Measurements from ENCODE around the gene GRIA3. TPM values are rescaled to one million over a fixed set of nuclear protein-coding genes. Genes with fewer than 3 reads are reported as not detected.

Gene GRIA3
- total RNA-seq, 2 experiments from 2014 or later, result not detected

DNA sequence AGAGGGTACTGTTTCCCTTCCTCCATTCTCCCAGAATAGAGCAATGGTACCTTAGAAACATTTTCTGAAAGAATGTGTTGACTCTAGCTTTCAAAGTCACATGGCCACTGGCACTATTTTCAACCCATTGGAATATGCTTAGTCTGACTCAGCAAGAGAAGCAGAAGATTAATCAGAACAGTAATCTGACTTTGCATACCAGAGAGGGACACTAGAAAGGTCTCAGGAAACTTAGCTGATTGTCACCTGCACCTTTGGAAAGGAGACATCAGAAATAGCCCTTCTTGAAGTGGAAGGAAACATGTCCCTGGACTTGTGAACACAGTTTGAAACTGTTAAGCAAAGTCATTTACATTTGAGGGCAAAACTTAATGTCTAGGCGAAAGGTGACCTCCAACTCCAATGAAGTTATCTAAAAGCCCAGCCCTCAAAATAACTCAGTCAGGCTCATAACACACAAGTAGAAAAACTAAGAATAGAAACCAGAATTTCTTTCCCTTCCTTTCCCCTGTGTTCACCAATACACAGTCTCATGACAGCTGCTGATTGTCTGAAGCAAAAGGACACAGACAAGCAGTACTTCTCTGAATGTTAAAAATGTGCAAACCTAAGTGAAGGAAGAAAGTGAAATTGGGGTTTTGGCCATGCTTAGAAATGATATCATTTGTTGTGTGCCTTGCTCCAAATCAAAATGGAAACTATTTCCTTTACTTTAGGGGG lies 270.8 kb downstream of the GRIA3 start:
- no peak overlapping the region for H2AFZ ChIP-seq (ENCODE audit: low read length)
- intact Hi-C loops (cut with micrococcal nuclease; ENCODE audit: unreplicated experiment), result no loop called here
- no peaks in the 10 kb centered on the region for H3K9me3 ChIP-seq (ENCODE audit: low read length)
- TF ChIP-seq, protein P1, sequence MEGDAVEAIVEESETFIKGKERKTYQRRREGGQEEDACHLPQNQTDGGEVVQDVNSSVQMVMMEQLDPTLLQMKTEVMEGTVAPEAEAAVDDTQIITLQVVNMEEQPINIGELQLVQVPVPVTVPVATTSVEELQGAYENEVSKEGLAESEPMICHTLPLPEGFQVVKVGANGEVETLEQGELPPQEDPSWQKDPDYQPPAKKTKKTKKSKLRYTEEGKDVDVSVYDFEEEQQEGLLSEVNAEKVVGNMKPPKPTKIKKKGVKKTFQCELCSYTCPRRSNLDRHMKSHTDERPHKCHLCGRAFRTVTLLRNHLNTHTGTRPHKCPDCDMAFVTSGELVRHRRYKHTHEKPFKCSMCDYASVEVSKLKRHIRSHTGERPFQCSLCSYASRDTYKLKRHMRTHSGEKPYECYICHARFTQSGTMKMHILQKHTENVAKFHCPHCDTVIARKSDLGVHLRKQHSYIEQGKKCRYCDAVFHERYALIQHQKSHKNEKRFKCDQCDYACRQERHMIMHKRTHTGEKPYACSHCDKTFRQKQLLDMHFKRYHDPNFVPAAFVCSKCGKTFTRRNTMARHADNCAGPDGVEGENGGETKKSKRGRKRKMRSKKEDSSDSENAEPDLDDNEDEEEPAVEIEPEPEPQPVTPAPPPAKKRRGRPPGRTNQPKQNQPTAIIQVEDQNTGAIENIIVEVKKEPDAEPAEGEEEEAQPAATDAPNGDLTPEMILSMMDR (conservative IDR thresholded peaks at IDR 0.05; ENCODE audit: low read length), result no peak
- no peaks in the 10 kb centered on the region for H4K20me1 ChIP-seq (ENCODE audit: insufficient read depth, low read length)
- H3K27ac ChIP-seq (ENCODE audit: low read depth, low read length, poor library complexity, severe bottlenecking), result no peak overlapping the region
- H3K36me3 ChIP-seq (ENCODE audit: insufficient read depth, low read length), result no peaks in the 10 kb centered on the region
- no peaks in the 10 kb centered on the region for H3K79me2 ChIP-seq (ENCODE audit: insufficient read depth, low read depth, low read length)
- H3K4me3 ChIP-seq (ENCODE audit: low read depth, low read length, poor library complexity, severe bottlenecking), result no peak overlapping the region
- no TSS peak for BruUV-seq (replicated peaks)
- CTCF ChIA-PET (ENCODE audit: unreplicated experiment), result no interaction called here
- POLR2A ChIA-PET, result interaction anchor here (0.5 kb wide), 1 partner anchor 275 kb away, joined by 5 read pairs; no protein-coding TSS in a partner anchor
- no peak overlapping the region for H3K4me2 ChIP-seq (ENCODE audit: low read length)
- H3K4me1 ChIP-seq (ENCODE audit: insufficient read depth, low read length, poor library complexity, severe bottlenecking), result no peaks in the 10 kb centered on the region
- no peak for DNase-seq (ENCODE audit: low spot score)
- H3K9me2 ChIP-seq (ENCODE audit: insufficient read depth, low read length), result no peaks in the 10 kb centered on the region

DNA sequence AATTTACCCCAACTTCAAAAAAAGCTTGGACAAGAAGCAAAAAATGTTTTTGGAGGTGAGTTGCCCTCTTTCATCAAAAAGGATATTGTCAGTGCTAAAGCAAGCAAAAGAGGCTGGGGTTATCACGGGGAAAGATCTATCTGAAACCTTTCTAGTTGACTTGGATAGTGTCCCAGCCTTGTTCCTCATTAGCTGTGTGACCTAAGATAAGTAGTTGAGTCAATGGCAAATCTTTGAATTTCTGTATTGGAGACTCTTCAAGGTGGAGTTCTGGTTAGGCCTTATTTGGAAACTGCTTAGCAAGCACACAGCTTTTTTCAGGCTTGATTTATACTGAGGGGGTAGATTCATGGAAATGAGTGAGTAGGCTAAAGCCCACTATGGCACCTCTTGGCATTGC lies 271.6 kb downstream of the GRIA3 start:
- H3K27ac ChIP-seq (ENCODE audit: low read depth, low read length, poor library complexity, severe bottlenecking), result no peak overlapping the region
- H4K20me1 ChIP-seq (ENCODE audit: insufficient read depth, low read length), result no peaks in the 10 kb centered on the region
- no peaks in the 10 kb centered on the region for H3K9me3 ChIP-seq (ENCODE audit: low read length)
- H3K4me2 ChIP-seq (ENCODE audit: low read length), result no peak overlapping the region
- no peaks in the 10 kb centered on the region for H3K4me1 ChIP-seq (ENCODE audit: insufficient read depth, low read length, poor library complexity, severe bottlenecking)
- H2AFZ ChIP-seq (ENCODE audit: low read length), result no peak overlapping the region
- H3K36me3 ChIP-seq (ENCODE audit: insufficient read depth, low read length), result no peaks in the 10 kb centered on the region
- H3K4me3 ChIP-seq (ENCODE audit: low read depth, low read length, poor library complexity, severe bottlenecking), result no peak overlapping the region
- no TSS peak for BruUV-seq (replicated peaks)
- CTCF ChIA-PET (ENCODE audit: unreplicated experiment), result no interaction called here
- H3K79me2 ChIP-seq (ENCODE audit: insufficient read depth, low read depth, low read length), result no peaks in the 10 kb centered on the region
- intact Hi-C loops (cut with micrococcal nuclease; ENCODE audit: unreplicated experiment), result no loop called here
- DNase-seq (ENCODE audit: low spot score), result no peak
- no peaks in the 10 kb centered on the region for H3K9me2 ChIP-seq (ENCODE audit: insufficient read depth, low read length)
- POLR2A ChIA-PET, result no interaction called here
- TF ChIP-seq, protein P1 (conservative IDR thresholded peaks at IDR 0.05; ENCODE audit: low read length), result no peak
- no peak for TF ChIP-seq EZH2phosphoT487 (IDR thresholded peaks at IDR 0.05; ENCODE audit: borderline replicate concordance, low read depth, low read length)

DNA sequence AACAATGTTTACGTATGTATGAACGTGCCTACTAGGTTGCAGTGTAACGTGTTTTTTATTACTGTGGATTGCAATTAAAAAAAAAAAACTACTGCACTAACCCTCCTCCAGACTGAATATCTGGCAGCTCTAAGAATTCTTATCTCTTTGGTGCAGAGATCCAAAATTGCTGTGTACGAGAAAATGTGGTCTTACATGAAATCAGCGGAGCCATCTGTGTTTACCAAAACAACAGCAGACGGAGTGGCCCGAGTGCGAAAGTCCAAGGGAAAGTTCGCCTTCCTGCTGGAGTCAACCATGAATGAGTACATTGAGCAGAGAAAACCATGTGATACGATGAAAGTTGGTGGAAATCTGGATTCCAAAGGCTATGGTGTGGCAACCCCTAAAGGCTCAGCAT lies 280.6 kb downstream of the GRIA3 start:
- H3K9me3 ChIP-seq (ENCODE audit: low read length), result no peaks in the 10 kb centered on the region
- BruUV-seq (replicated peaks), result no TSS peak
- DNase-seq (ENCODE audit: low spot score), result no peak
- H2AFZ ChIP-seq (ENCODE audit: low read length), result no peak overlapping the region
- intact Hi-C loops (cut with micrococcal nuclease; ENCODE audit: unreplicated experiment), result no loop called here
- H3K27ac ChIP-seq (ENCODE audit: low read depth, low read length, poor library complexity, severe bottlenecking), result no peak overlapping the region
- no peak overlapping the region for H3K4me2 ChIP-seq (ENCODE audit: low read length)
- H3K4me3 ChIP-seq (ENCODE audit: low read depth, low read length, poor library complexity, severe bottlenecking), result no peak overlapping the region
- H3K36me3 ChIP-seq (ENCODE audit: insufficient read depth, low read length), result no peaks in the 10 kb centered on the region
- H3K9me2 ChIP-seq (ENCODE audit: insufficient read depth, low read length), result no peaks in the 10 kb centered on the region
- ChIA-PET CTCF (ENCODE audit: unreplicated experiment) (no interaction called here), POLR2A (no interaction called here)
- no peaks in the 10 kb centered on the region for H4K20me1 ChIP-seq (ENCODE audit: insufficient read depth, low read length)
- H3K79me2 ChIP-seq (ENCODE audit: insufficient read depth, low read depth, low read length), result no peaks in the 10 kb centered on the region
- no peak for TF ChIP-seq EZH2phosphoT487 (IDR thresholded peaks at IDR 0.05; ENCODE audit: borderline replicate concordance, low read depth, low read length)
- TF ChIP-seq, protein P1 (conservative IDR thresholded peaks at IDR 0.05; ENCODE audit: low read length), result no peak
- no peaks in the 10 kb centered on the region for H3K4me1 ChIP-seq (ENCODE audit: insufficient read depth, low read length, poor library complexity, severe bottlenecking)

Measured in OCI-LY7 (cell line).